GM18867 (cell line): ENCODE measurements around the gene CEP55.

Source experiments
- ATAC-seq: cut with Tn5 transposase; IDR thresholded peaks from one replicate; pipeline ENCODE4 v1.9.1; 2021; ENCODE audit warnings: mild to moderate bottlenecking, moderate library complexity; ENCODE audit not compliant: unreplicated experiment

CEP55 gene

GRCh38 chr10:93559490-93559889 is 63.1 kb downstream of the CEP55 start:
- ATAC-seq, result no peak

DNA sequence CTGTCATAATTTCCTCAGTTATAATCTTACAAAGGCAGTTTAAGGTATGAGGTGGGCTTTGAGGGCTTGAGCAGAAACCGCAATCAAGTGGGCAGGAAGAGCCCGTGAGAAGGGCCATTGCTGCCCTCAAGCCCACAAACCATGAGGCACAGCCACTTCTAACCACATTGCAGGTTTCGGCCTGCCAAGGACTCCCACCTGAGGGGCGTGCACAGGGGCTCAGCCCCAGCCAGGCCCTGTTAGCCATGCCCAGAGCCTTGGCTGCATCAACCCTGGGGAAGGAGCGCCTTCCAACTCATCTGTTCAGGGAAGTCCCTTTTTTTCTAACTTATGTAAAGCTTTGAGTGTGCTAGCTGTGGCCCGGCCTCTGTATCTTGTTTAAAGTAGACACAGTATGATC is 64.1 kb downstream of the CEP55 start:
- ATAC-seq, result no peak

DNA sequence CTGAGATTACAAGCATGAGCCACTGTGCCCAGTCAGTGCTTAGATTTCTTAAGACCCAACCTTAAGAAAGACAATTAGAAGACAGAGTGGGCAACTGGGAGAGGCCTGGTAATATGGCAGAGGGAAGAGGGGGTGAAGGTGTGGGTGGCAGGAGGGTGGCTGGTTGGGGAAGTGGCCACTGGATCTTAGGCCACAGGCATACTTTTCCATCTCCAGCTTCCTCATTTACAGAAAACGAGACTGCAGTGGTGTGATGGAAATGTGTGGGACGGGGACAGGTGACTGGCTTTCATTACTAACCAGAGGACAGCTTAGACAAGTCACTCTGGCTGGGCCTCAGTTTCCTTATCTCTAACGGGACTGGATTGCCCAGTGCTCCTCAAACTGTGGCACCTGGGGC is 69.0 kb downstream of the CEP55 start:
- no peak for ATAC-seq

DNA sequence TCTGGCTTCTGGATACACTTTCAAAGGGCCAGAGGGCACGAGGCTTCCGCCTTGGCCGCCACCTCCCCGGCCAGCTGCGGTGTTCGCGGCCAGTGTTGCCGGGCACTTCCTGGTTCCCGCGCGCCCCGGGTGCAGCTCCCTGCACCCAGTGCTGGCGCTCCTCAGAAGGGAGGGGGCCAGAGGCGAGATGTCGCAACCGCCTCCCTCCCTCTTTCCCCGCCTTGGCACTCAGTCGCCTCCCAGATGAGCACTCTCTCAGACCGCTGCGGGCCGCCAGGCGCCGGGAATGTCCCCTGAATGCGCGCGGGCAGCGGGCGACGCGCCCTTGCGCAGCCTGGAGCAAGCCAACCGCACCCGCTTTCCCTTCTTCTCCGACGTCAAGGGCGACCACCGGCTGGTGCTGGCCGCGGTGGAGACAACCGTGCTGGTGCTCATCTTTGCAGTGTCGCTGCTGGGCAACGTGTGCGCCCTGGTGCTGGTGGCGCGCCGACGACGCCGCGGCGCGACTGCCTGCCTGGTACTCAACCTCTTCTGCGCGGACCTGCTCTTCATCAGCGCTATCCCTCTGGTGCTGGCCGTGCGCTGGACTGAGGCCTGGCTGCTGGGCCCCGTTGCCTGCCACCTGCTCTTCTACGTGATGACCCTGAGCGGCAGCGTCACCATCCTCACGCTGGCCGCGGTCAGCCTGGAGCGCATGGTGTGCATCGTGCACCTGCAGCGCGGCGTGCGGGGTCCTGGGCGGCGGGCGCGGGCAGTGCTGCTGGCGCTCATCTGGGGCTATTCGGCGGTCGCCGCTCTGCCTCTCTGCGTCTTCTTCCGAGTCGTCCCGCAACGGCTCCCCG is 70.2 kb downstream of the CEP55 start, which contains the start of gene FFAR4:
TSS of gene FFAR4 (plus strand) at position 231 of the 842 bp plus-strand sequence. CDS start at position 287, 56 bp downstream.
- ATAC-seq, result no peak

- ATAC-seq, result no peak
Measured at GRCh38 chr10:93567277-93568104, 71.1 kb downstream of the CEP55 start.

DNA sequence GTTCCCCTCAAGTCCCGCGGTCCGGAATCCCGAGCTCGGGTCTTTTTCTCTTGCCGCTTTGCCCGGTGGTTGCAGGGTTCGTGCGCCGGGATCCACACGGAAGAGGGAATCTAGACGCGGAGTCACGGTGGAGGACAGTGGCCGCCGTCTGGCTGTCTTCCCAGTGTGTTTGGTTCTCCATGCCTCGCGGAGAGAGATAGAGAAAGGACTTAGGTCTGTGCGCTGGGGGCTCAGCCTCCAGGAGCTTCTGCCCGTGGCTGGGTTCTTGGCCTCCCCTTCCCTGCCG is 71.6 kb downstream of the CEP55 start:
- no peak for ATAC-seq

- no peak for ATAC-seq
Measured at GRCh38 chr10:93570383-93570782, 74.0 kb downstream of the CEP55 start.

GRCh38 chr10:93572606-93573005 is 76.2 kb downstream of the CEP55 start:
- ATAC-seq, result no peak

DNA sequence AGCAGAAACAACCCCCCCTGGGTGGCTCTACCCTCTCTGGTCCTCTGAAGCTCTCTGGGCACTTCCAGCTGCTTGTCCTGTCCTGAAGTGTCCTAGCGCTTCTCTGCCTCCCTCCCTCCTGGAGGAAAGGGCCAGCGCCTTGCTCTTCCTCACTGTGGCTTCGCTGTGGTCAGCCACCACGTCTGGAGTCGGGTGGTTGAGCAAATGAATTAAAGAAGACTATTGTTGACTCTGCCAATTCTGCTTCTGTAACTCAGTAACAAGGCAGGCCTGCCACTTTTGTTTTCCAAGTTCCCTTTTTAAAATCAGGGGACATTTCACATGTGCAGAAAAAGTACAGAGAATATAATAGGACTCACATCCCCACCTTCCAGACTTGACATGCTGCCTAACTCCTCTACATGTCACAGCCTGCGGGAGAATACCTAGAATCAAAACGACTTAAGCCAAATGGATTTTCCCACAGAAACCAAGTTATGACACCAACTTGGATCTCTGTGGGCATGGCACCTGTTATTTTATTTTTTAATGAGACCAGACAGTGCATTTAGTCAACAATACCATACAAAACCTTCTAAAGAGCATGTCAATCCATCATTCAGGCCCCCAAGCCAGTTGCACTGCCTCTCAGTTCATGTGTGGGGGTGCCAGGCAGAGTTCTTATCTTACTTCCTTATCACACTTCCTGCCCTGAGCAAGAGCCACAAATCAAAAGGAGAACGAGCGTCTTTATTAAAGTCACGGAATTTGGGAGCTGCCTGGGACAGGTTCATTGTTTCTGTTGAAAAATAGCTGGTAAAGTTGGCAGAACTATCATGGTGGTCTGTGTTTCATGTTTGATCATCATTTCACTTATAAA is 76.9 kb downstream of the CEP55 start:
- ATAC-seq, result no peak

- ATAC-seq, result no peak
Measured at GRCh38 chr10:93573924-93574323, 77.5 kb downstream of the CEP55 start.

DNA sequence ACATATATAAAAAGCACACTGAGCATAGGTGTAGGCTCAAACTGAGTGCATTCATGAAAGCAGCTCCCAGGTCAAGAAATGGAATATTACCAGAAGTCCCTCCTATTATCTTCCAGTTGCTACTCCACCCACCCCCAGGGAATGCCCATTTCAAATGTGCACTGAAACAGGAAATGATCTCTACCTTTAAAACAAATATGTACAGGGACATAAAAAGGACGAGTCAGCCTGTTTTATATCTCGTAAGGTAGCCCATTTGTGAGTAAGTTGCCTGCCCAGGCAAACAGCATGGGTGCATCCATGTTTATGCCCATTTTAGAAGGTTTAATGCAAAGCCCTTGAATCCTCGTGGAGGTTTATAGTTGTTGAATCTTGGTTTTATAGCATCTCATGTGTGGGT is 80.5 kb downstream of the CEP55 start:
- ATAC-seq, result no peak

DNA sequence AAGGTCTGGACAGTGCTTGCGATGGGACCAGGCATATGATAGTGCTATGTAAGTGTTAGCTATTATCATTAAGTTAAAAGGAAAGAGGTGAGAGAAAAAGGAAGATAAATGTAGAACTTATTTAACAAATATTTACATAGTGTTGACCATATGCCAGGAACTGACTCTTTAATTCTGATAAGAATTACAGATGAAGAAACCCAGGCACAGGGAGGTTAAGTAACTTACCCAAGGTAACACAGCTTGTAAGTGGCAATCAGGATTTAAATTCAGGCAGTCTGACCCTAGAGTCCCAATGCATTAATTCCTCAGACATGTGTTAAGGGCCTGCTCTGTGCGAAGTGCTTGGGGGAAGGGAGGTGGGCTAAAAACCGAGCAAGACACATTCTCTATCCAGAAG is 81.2 kb downstream of the CEP55 start:
- ATAC-seq, result no peak
